GM12801 (cell line): Measurements from ENCODE around the gene CASR.

Experiments used
- CTCF ChIP-seq: IDR thresholded peaks from one replicate; pipeline ENCODE4 v1.5.1; 2011; ENCODE audit warnings: control low read depth; ENCODE audit not compliant: insufficient read length; ENCODE audit errors: extremely low read depth

Gene CASR

GRCh38 chr3:122247825-122248185, 64.3 kb downstream of the CASR start:
- no peak for TF ChIP-seq CTCF

- no peak for TF ChIP-seq CTCF
Observed at GRCh38 chr3:122251428-122251827, 68.0 kb downstream of the CASR start.

GRCh38 chr3:122253581-122253980, 70.1 kb downstream of the CASR start:
- TF ChIP-seq CTCF = no peak

- TF ChIP-seq CTCF = no peak
Observed at GRCh38 chr3:122255757-122256439, 72.4 kb downstream of the CASR start.

- TF ChIP-seq CTCF = no peak
Observed at GRCh38 chr3:122257644-122258364, 74.3 kb downstream of the CASR start.

GRCh38 chr3:122258757-122259371, 75.4 kb downstream of the CASR start:
- no peak for TF ChIP-seq CTCF

GRCh38 chr3:122260206-122260605, 76.7 kb downstream of the CASR start:
- no peak for TF ChIP-seq CTCF
